ENCODE results near the gene OR2J2. TPM values are rescaled to one million over a fixed set of nuclear protein-coding genes. Genes with fewer than 3 reads are reported as not detected.

Gene OR2J2
- total and polyA plus RNA-seq, 2 of the 13 experiments (the other 11 are each of a cell fraction or from before 2014, with no cell fraction given): 0.36 TPM; not detected in 1

- TF ChIP-seq CENPT (CRISPR knock-in tag; IDR thresholded peaks at IDR 0.05; ENCODE audit: low read depth) (no peak), ADNP (CRISPR knock-in tag; IDR thresholded peaks at IDR 0.05) (no peak), ZSCAN30 (CRISPR knock-in tag; IDR thresholded peaks at IDR 0.05) (no peak), ZBTB8A (CRISPR knock-in tag; IDR thresholded peaks at IDR 0.05; ENCODE audit: borderline replicate concordance, low read depth) (no peak), ZNF576 (CRISPR knock-in tag; IDR thresholded peaks at IDR 0.05) (no peak), SKIL (CRISPR knock-in tag; IDR thresholded peaks at IDR 0.05; ENCODE audit: borderline replicate concordance) (no peak), TIGD3 (CRISPR knock-in tag; IDR thresholded peaks at IDR 0.05; ENCODE audit: borderline replicate concordance) (no peak), ZFP91 (CRISPR knock-in tag; IDR thresholded peaks at IDR 0.05; ENCODE audit: borderline replicate concordance) (no peak), THAP11 (CRISPR knock-in tag; IDR thresholded peaks at IDR 0.05) (no peak), PHF20 (CRISPR knock-in tag; IDR thresholded peaks at IDR 0.05) (no peak), LBX2 (CRISPR knock-in tag; IDR thresholded peaks at IDR 0.05; ENCODE audit: borderline replicate concordance) (no peak), ZBTB39 (CRISPR knock-in tag; IDR thresholded peaks at IDR 0.05) (no peak), SALL2 (CRISPR knock-in tag; IDR thresholded peaks at IDR 0.05) (no peak), PRPF4 (IDR thresholded peaks at IDR 0.05; ENCODE audit: low read depth, low read length, poor library complexity, severe bottlenecking) (no peak), REL (CRISPR knock-in tag; conservative IDR thresholded peaks at IDR 0.05) (no peak), SRSF9 (IDR thresholded peaks at IDR 0.05; ENCODE audit: borderline replicate concordance, insufficient read depth, low read depth, low read length, poor library complexity, severe bottlenecking) (no peak), TOE1 (CRISPR knock-in tag; IDR thresholded peaks at IDR 0.05) (no peak), HOXA9 (CRISPR knock-in tag; IDR thresholded peaks at IDR 0.05; ENCODE audit: borderline replicate concordance) (no peak), CHD2 (IDR thresholded peaks at IDR 0.05; ENCODE audit: low read depth, low read length) (no peak), GLMP (CRISPR knock-in tag; IDR thresholded peaks at IDR 0.05; ENCODE audit: borderline replicate concordance) (no peak), DNMT1 (CRISPR knock-in tag; IDR thresholded peaks at IDR 0.05) (no peak)
Measured at GRCh38 chr6:29216528-29216927, 45.8 kb downstream of the OR2J2 start (continued).
